Karpas-422 (cell line): ENCODE measurements around the gene GTF3C5. TPM values are rescaled to one million over a fixed set of nuclear protein-coding genes. Genes with fewer than 3 reads are reported as not detected.

Experiments
- DNase-seq: peaks from one replicate; pipeline ENCODE4 v3.0.0-alpha.2; 2015
- H2AFZ ChIP-seq: fragments of 200-600 bp; sonication (generic); 2 replicates; pipeline ENCODE4 v1.6.1; 2014; ENCODE audit warnings: antibody characterized with exemption, low read length, mixed read lengths
- H3K27ac ChIP-seq: fragments of 200-600 bp; sonication (generic); 2 replicates; pipeline ENCODE4 v1.5.1; 2014; ENCODE audit warnings: mild to moderate bottlenecking, low read length, moderate library complexity
- H3K27me3 ChIP-seq: fragments of 200-600 bp; sonication (generic); 2 replicates; pipeline ENCODE4 v1.6.1; 2014; ENCODE audit warnings: low read length, mixed read lengths
- H3K36me3 ChIP-seq: fragments of 200-600 bp; sonication (generic); 2 replicates; pipeline ENCODE4 v1.6.1; 2014; ENCODE audit warnings: low read length, mixed read lengths; ENCODE audit not compliant: insufficient read depth
- H3K4me1 ChIP-seq: fragments of 200-600 bp; sonication (generic); 2 replicates; pipeline ENCODE4 v1.6.1; 2014; ENCODE audit warnings: mild to moderate bottlenecking, low read length, mixed read lengths
- H3K4me2 ChIP-seq: fragments of 200-600 bp; sonication (generic); 2 replicates; pipeline ENCODE4 v1.6.1; 2014; ENCODE audit warnings: low read length, low read depth, mild to moderate bottlenecking; ENCODE audit not compliant: poor library complexity, severe bottlenecking
- H3K4me3 ChIP-seq: fragments of 200-600 bp; sonication (generic); 2 replicates; pipeline ENCODE4 v1.5.1; 2014; ENCODE audit warnings: mild to moderate bottlenecking, antibody characterized with exemption, low read length, mixed read lengths
- H3K79me2 ChIP-seq: fragments of 200-600 bp; sonication (generic); 2 replicates; pipeline ENCODE4 v1.6.1; 2014; ENCODE audit warnings: mild to moderate bottlenecking, low read length, mixed read lengths
- H3K9ac ChIP-seq: fragments of 200-600 bp; sonication (generic); 2 replicates; pipeline ENCODE4 v1.6.0; 2014; ENCODE audit warnings: low read length
- H3K9me2 ChIP-seq: fragments of 200-600 bp; sonication (generic), shearing (Covaris generic); replicated peaks from 2 replicates; pipeline ENCODE4 v1.6.0; 2014; ENCODE audit warnings: mild to moderate bottlenecking, low read length, moderate library complexity; ENCODE audit not compliant: insufficient read depth
- H3K9me3 ChIP-seq: fragments of 300-700, 200-600 bp; sonication (generic); 2 replicates; pipeline ENCODE4 v1.6.1; 2014; ENCODE audit warnings: low read length, mixed read lengths
- H4K20me1 ChIP-seq: fragments of 200-600 bp; sonication (generic); 2 replicates; pipeline ENCODE4 v1.6.1; 2014; ENCODE audit warnings: mild to moderate bottlenecking, antibody characterized with exemption, low read length, low read depth; ENCODE audit not compliant: insufficient read depth
- small RNA-seq: library from RNA; depleted of rRNA; stranded (forward); fragments of <200 nt; gene quantifications from one replicate; pipeline ENCODE3, GENCODE V24; 2014
- total RNA-seq: library from RNA; depleted of rRNA; stranded (reverse); fragments of >200 nt; shearing (Covaris generic); gene quantifications from 2 replicates; pipeline ENCODE4 v1.2.3, GENCODE V29; 2014; ENCODE audit warnings: low replicate concordance; rRNA removed

The GTF3C5 gene
- total RNA-seq, 1 experiment from 2014 or later, result 26.8 TPM

DNA sequence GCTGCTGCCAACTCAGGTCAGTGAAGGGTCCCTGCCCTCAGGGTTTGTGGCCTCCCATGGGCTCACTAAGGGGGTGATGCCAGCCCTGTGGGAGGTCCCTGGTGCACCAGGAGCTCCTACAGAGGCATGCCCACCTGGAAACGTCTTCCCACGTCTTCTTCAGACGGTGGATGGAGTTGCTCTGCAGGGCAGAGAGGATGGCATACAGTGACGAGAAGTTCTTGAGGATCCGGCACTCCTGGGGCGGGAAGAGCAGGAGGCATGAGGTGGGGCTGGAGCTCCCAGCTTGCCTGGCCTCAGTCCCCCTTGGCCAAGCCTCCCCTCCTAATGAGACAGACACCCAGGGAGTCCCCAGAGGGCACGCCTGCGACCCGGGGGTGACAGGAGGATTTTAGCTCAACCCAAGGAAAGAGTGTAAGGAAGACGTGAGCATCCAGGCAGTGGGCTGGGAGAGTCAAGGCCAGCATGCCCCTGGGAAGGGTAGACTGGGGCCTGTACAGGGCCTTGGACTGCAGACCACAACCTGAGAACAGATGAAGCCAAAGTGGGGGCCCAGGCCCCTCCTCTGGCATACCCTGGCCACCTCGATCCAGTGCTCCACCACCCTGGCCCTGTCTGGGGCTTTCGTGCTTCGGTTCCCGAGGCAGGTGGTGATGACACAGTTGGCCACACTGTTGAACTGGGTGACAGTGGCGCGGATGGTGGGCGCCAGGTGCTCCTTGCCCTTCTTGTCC lies 75.9 kb downstream of the GTF3C5 start:
- Histone ChIP-seq H3K27me3 (no peaks in the 10 kb centered on the region), H3K79me2 (peaks cover under 1% of the 10 kb centered on the region; the same call in 1 of the 2 replicates), H3K4me2 (no peak overlapping the region), H3K36me3 (peaks cover 36% of the 10 kb centered on the region), H3K4me3 (no peak overlapping the region), H3K27ac (no peak overlapping the region), H3K9ac (no peak overlapping the region), H2AFZ (no peak overlapping the region), H3K4me1 (no peaks in the 10 kb centered on the region), H4K20me1 (peaks cover 12% of the 10 kb centered on the region; the same call in 1 of the 2 replicates), H3K9me3 (no peaks in the 10 kb centered on the region), H3K9me2 (no peaks in the 10 kb centered on the region)
- no peak for DNase-seq

DNA sequence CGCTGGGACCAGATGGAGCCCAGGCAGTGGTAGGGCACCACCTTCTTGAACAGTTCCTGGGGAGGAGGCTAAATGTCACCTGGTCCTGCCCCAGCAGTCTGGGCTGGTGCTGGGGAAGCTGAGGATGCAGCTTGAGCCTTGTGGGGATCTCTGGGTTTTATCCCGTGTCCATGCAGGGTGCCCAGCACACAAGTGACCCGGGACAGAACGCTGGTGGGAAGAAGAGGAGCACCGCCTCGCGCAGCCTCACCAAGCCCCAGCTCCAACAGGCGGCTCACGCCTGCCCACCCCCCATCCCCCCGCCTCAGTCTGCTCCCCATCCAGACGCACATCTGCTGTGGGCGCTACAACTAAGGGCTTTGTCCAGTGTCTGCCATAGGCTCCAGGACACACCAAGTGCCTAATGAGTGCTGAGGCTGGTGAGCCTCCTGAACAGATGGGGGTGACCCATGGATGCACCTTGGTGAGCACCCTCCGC lies 76.5 kb downstream of the GTF3C5 start:
- Histone ChIP-seq H3K27ac (no peak overlapping the region), H3K9me2 (no peaks in the 10 kb centered on the region), H2AFZ (no peak overlapping the region), H3K4me3 (no peak overlapping the region), H3K9ac (no peak overlapping the region), H3K9me3 (no peaks in the 10 kb centered on the region), H3K4me2 (no peak overlapping the region), H3K4me1 (no peaks in the 10 kb centered on the region), H3K79me2 (peaks cover 7% of the 10 kb centered on the region), H3K27me3 (no peaks in the 10 kb centered on the region), H3K36me3 (peaks cover 30% of the 10 kb centered on the region), H4K20me1 (peaks cover 15% of the 10 kb centered on the region; the same call in 1 of the 2 replicates)
- no peak for DNase-seq

Small RNAs within 50 kb of the gene (small RNA-seq; reads per million reads assigned to genes)
- not detected for gene MIR6877

Other genes starting within 250 kb of the GTF3C5 start
- 1.3 TPM in 1 of 2 replicates, not detected in the other for gene AK8, start 152.7 kb upstream of the GTF3C5 start, total RNA-seq
- 4.9 and 13.5 TPM in 2 replicates for gene SPACA9, start 152.1 kb upstream of the GTF3C5 start, total RNA-seq
- gene TSC1, start 86.4 kb upstream of the GTF3C5 start, total RNA-seq, result 33.4 and 59.2 TPM in 2 replicates
- 6.0 and 6.5 TPM in 2 replicates for gene GFI1B, start 52.3 kb upstream of the GTF3C5 start, total RNA-seq
- 0.19 and 1.9 TPM in 2 replicates for gene CEL, start 31.0 kb downstream of the GTF3C5 start, total RNA-seq
- gene RALGDS, start 90.2 kb downstream of the GTF3C5 start, total RNA-seq, result 69.2 and 99.2 TPM in 2 replicates
- 5.2 TPM in 2 replicates for gene GBGT1, start 132.9 kb downstream of the GTF3C5 start, total RNA-seq
- not detected in 2 replicates for gene OBP2B, start 178.3 kb downstream of the GTF3C5 start, total RNA-seq
- not detected in 2 replicates for gene ABO, start 244.2 kb downstream of the GTF3C5 start, total RNA-seq